HCT116 (cell line): ENCODE measurements around the gene AK5. TPM values are rescaled to one million over a fixed set of nuclear protein-coding genes. Genes with fewer than 3 reads are reported as not detected.

Experiments
- ATAC-seq: fragments of 200-7000 bp; cut with Tn5 transposase; 2 replicates; pipeline ENCODE4 v1.9.1; 2020; ENCODE audit warnings: mild to moderate bottlenecking, moderate library complexity
- BruUV-seq: library from RNA; stranded (reverse); fragments of 400-500 nt; replicated peaks from 2 replicates; lab custom pipeline; 2021; lab: Mats Ljungman, UMichigan
- CTCF ChIA-PET: fragments of 300-600 bp; sonication (Branson Sonifier 250); formaldehyde crosslinking; loops from one replicate; lab custom pipeline; 2021; ENCODE audit warnings: antibody characterized with exemption; lab: Charles Lee
- POLR2A ChIA-PET: fragments of 300-600, 350-600 bp; sonication (Branson Sonifier 250); formaldehyde crosslinking; loops from one replicate; lab custom pipeline; 2021; ENCODE audit warnings: antibody characterized with exemption; lab: Charles Lee
- RAD21 ChIA-PET, 2 experiments: fragments of 300-600 bp; sonication (Branson Sonifier 250); formaldehyde crosslinking; loops; one replicate each; lab custom pipeline; 2023; ENCODE audit warnings: low total read pairs in 2 of 2; ENCODE audit not compliant: uncharacterized antibody in 2 of 2, unreplicated experiment in 2 of 2, low non-redundant PET in 1 of 2; lab: Charles Lee
- DNase-seq: peaks from one replicate; pipeline ENCODE4 v3.0.0-alpha.2; 2010; ENCODE audit warnings: low read depth, low spot score
- H2AFZ ChIP-seq: fragments of 200-600 bp; shearing (Covaris generic), sonication (generic); 2 replicates; pipeline ENCODE4 v1.6.1; 2017; ENCODE audit warnings: low read depth, mixed run types, mixed read lengths, antibody characterized with exemption, low read length; ENCODE audit not compliant: poor library complexity, severe bottlenecking
- H3K27ac ChIP-seq: 2 replicates; pipeline ENCODE4 v1.5.1; 2012; ENCODE audit warnings: low read depth, low read length
- H3K27me3 ChIP-seq: fragments of 200-600 bp; sonication (generic); 2 replicates; pipeline ENCODE4 v1.6.1; 2016; ENCODE audit warnings: mixed run types, low read length, mixed read lengths; ENCODE audit not compliant: insufficient read depth
- H3K36me3 ChIP-seq, 2 experiments: fragments of 200-500 bp in 1 of 2; fragments of 200-600 bp in 1 of 2; sonication (Bioruptor generic) in 1 of 2; sonication (generic) in 1 of 2; 2 replicates each; pipeline versions ENCODE4 v1.5.1 to v1.6.1; 2014 to 2016; ENCODE audit warnings: low read length in 2 of 2, inconsistent platforms in 1 of 2, mixed read lengths in 1 of 2, mixed run types in 1 of 2; ENCODE audit not compliant: insufficient read depth in 2 of 2, control insufficient read depth in 1 of 2
- H3K4me1 ChIP-seq, 2 experiments: fragments of 200-600 bp in 1 of 2; sonication (generic) in 1 of 2; 2 replicates each; pipeline versions ENCODE4 v1.5.1 to v1.6.1; 2012 to 2017; ENCODE audit warnings: low read length in 2 of 2, inconsistent platforms in 1 of 2, mild to moderate bottlenecking in 1 of 2, mixed read lengths in 1 of 2, mixed run types in 1 of 2, moderate library complexity in 1 of 2; ENCODE audit not compliant: insufficient read depth in 2 of 2, control insufficient read depth in 1 of 2
- H3K4me2 ChIP-seq: fragments of 200-600 bp; sonication (generic); 2 replicates; pipeline ENCODE4 v1.6.1; 2017; ENCODE audit warnings: mixed run types, low read length, mixed read lengths
- H3K4me3 ChIP-seq, 2 experiments: fragments of 200-600 bp in 1 of 2; sonication (generic) in 1 of 2; replicated peaks in 1 of 2; 2 replicates each; pipeline ENCODE4 v1.5.1; 2011 to 2016; ENCODE audit warnings: low read length in 2 of 2, control low read depth in 1 of 2, low read depth in 1 of 2, mild to moderate bottlenecking in 1 of 2, mixed read lengths in 1 of 2, mixed run types in 1 of 2
- H3K79me2 ChIP-seq: fragments of 200-600 bp; sonication (generic); 2 replicates; pipeline ENCODE4 v1.6.1; 2017; ENCODE audit warnings: mild to moderate bottlenecking, mixed run types, low read length, moderate library complexity, mixed read lengths; ENCODE audit not compliant: insufficient read depth
- H3K9ac ChIP-seq: fragments of 200-600 bp; sonication (generic); 2 replicates; pipeline ENCODE4 v1.6.1; 2016; ENCODE audit warnings: low read length, mixed read lengths
- H3K9me2 ChIP-seq: fragments of 200-600 bp; sonication (generic), shearing (Covaris generic); 2 replicates; pipeline ENCODE4 v1.6.1; 2017; ENCODE audit warnings: mixed run types, mild to moderate bottlenecking, moderate library complexity; ENCODE audit not compliant: insufficient read depth
- H3K9me3 ChIP-seq, 2 experiments: fragments of 200-500 bp in 1 of 2; fragments of 200-600 bp in 1 of 2; sonication (Bioruptor generic) in 1 of 2; sonication (generic) in 1 of 2; 2 replicates each; pipeline ENCODE4 v1.6.1; 2014 to 2017; ENCODE audit warnings: low read length in 2 of 2, mixed read lengths in 2 of 2, inconsistent platforms in 1 of 2, low read depth in 1 of 2, mild to moderate bottlenecking in 1 of 2, mixed run types in 1 of 2, moderate library complexity in 1 of 2; ENCODE audit not compliant: control insufficient read depth in 1 of 2, insufficient read depth in 1 of 2
- H4K20me1 ChIP-seq: fragments of 200-600 bp; sonication (generic), shearing (Covaris generic); 2 replicates; pipeline ENCODE4 v1.6.1; 2017; ENCODE audit warnings: mixed run types, mild to moderate bottlenecking, moderate library complexity; ENCODE audit not compliant: insufficient read depth
- ATF3 ChIP-seq: IDR thresholded peaks from 2 replicates; pipeline ENCODE4 v1.6.1; 2012
- CBX3 ChIP-seq: IDR thresholded peaks from 2 replicates; pipeline ENCODE4 v1.6.1; 2012; ENCODE audit warnings: low read depth
- CEBPB ChIP-seq: IDR thresholded peaks from 2 replicates; pipeline ENCODE4 v1.6.1; 2012; ENCODE audit warnings: low read depth
- EGR1 ChIP-seq: IDR thresholded peaks from 2 replicates; pipeline ENCODE4 v1.6.1; 2012; ENCODE audit warnings: low read depth
- ELF1 ChIP-seq: IDR thresholded peaks from 2 replicates; pipeline ENCODE4 v1.6.1; 2012; ENCODE audit warnings: low read depth, borderline replicate concordance
- JUND ChIP-seq: IDR thresholded peaks from 2 replicates; pipeline ENCODE4 v1.6.1; 2012
- POLR2AphosphoS5 ChIP-seq: IDR thresholded peaks from 2 replicates; pipeline ENCODE4 v1.6.1; 2011; ENCODE audit warnings: mild to moderate bottlenecking, low read depth, low read length, moderate library complexity
- RAD21 ChIP-seq: IDR thresholded peaks from 2 replicates; pipeline ENCODE4 v1.6.1; 2012; ENCODE audit warnings: low read depth, mild to moderate bottlenecking
- REST ChIP-seq: IDR thresholded peaks from 2 replicates; pipeline ENCODE4 v1.6.1; 2012; ENCODE audit warnings: low read depth
- SIN3A ChIP-seq: IDR thresholded peaks from 2 replicates; pipeline ENCODE4 v1.6.1; 2012; ENCODE audit warnings: low read depth
- SP1 ChIP-seq: IDR thresholded peaks from 2 replicates; pipeline ENCODE4 v1.6.1; 2012; ENCODE audit warnings: low read depth
- SRF ChIP-seq: IDR thresholded peaks from 2 replicates; pipeline ENCODE4 v1.6.1; 2012; ENCODE audit warnings: low read depth
- TCF7L2 ChIP-seq: IDR thresholded peaks from 2 replicates; pipeline ENCODE4 v1.7.0; 2011; ENCODE audit warnings: borderline replicate concordance, inconsistent platforms; ENCODE audit not compliant: insufficient read depth, insufficient read length; ENCODE audit errors: extremely low read depth
- YY1 ChIP-seq: IDR thresholded peaks from 2 replicates; pipeline ENCODE4 v1.6.1; 2011; ENCODE audit warnings: low read length, low read depth, moderate library complexity, mild to moderate bottlenecking; ENCODE audit not compliant: insufficient replicate concordance; ENCODE audit errors: extremely low read depth
- ZBTB33 ChIP-seq: IDR thresholded peaks from 2 replicates; pipeline ENCODE4 v1.6.1; 2011; ENCODE audit warnings: mild to moderate bottlenecking, low read length, moderate library complexity; ENCODE audit not compliant: insufficient replicate concordance; ENCODE audit errors: extremely low read depth
- ZFX ChIP-seq: fragments of 450-650 bp; IDR thresholded peaks from 2 replicates; pipeline ENCODE4 v1.6.1; 2017
- intact Hi-C: fragments of 100-400 bp; cut with micrococcal nuclease; formaldehyde crosslinking; loops from 2 replicates; pipeline ENCODE4 v1.10.0; 2022
- total RNA-seq: library from RNA; stranded (reverse); gene quantifications from one replicate; pipeline ENCODE4 v1.2.1, GENCODE V29; 2021; ENCODE audit not compliant: unreplicated experiment
- TF ChIP-seq, protein P1 (sequence below), 3 experiments: fragments of 200-600 bp in 1 of 3; sonication (generic) in 1 of 3; IDR thresholded peaks in 2 of 3; conservative IDR thresholded peaks in 1 of 3; 2 replicates each; pipeline ENCODE4 v1.5.1; 2012 to 2017; ENCODE audit warnings: low read depth in 2 of 3, low read length in 2 of 3, antibody characterized with exemption in 1 of 3, borderline replicate concordance in 1 of 3, control low read depth in 1 of 3, mild to moderate bottlenecking in 1 of 3, mixed read lengths in 1 of 3, mixed run types in 1 of 3, moderate library complexity in 1 of 3; ENCODE audit not compliant: insufficient read depth in 1 of 3

The AK5 gene
- total RNA-seq, 1 experiment from 2014 or later = 0.22 TPM

GRCh38 chr1:77465139-77465538 is 183.3 kb downstream of the AK5 start:
- CTCF ChIA-PET = no interaction called here
- H3K9me2 ChIP-seq = no peaks in the 10 kb centered on the region
- no peak for ATAC-seq
- H3K36me3 ChIP-seq = no peaks in the 10 kb centered on the region
- H3K4me1 ChIP-seq = no peaks in the 10 kb centered on the region
- H3K4me2 ChIP-seq = no peak overlapping the region
- H3K9me3 ChIP-seq = no peaks in the 10 kb centered on the region
- no peaks in the 10 kb centered on the region for H3K27me3 ChIP-seq
- intact Hi-C loops = no loop called here
- H4K20me1 ChIP-seq = no peaks in the 10 kb centered on the region
- TF ChIP-seq EGR1 (no peak), JUND (no peak), REST (no peak), SP1 (no peak), RAD21 (no peak), ATF3 (no peak), CEBPB (no peak), POLR2AphosphoS5 (no peak), CBX3 (no peak), YY1 (no peak), ZBTB33 (no peak), SIN3A (no peak), TCF7L2 (no peak), ELF1 (no peak), SRF (no peak), ZFX (no peak)
- TF ChIP-seq, protein P1, sequence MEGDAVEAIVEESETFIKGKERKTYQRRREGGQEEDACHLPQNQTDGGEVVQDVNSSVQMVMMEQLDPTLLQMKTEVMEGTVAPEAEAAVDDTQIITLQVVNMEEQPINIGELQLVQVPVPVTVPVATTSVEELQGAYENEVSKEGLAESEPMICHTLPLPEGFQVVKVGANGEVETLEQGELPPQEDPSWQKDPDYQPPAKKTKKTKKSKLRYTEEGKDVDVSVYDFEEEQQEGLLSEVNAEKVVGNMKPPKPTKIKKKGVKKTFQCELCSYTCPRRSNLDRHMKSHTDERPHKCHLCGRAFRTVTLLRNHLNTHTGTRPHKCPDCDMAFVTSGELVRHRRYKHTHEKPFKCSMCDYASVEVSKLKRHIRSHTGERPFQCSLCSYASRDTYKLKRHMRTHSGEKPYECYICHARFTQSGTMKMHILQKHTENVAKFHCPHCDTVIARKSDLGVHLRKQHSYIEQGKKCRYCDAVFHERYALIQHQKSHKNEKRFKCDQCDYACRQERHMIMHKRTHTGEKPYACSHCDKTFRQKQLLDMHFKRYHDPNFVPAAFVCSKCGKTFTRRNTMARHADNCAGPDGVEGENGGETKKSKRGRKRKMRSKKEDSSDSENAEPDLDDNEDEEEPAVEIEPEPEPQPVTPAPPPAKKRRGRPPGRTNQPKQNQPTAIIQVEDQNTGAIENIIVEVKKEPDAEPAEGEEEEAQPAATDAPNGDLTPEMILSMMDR (IDR thresholded peaks at IDR 0.05 in 2 of 3, conservative IDR thresholded peaks at IDR 0.05 in 1 of 3; ENCODE audit: borderline replicate concordance in 1 of 3, insufficient read depth in 1 of 3, low read depth in 2 of 3, low read length in 2 of 3) = no peak
- H3K27ac ChIP-seq = no peak overlapping the region
- RAD21 ChIA-PET = no interaction called here
- no peak for DNase-seq
- H3K79me2 ChIP-seq = no peaks in the 10 kb centered on the region
- POLR2A ChIA-PET = no interaction called here
- H3K4me3 ChIP-seq = no peak overlapping the region
- H3K9ac ChIP-seq = no peak overlapping the region
- no TSS peak for BruUV-seq
- no peak overlapping the region for H2AFZ ChIP-seq
